Breast epithelium (tissue), 4 donors: ENCODE results near the gene MDN1. TPM values are rescaled to one million over a fixed set of nuclear protein-coding genes. Genes with fewer than 3 reads are reported as not detected.

Experiments
- DNase-seq, 2 donors: peaks; one replicate each; pipeline ENCODE4 v3.0.0-alpha.2; 2019; ENCODE audit warnings: low spot score in 2 of 2
- H3K27ac ChIP-seq, 2 donors: fragments of 200-600 bp; sonication (generic) in 1 of 2; one replicate each; pipeline ENCODE4 v1.5.1; 2016 to 2019; ENCODE audit warnings: mild to moderate bottlenecking in 1 of 2
- H3K27me3 ChIP-seq, 2 donors: fragments of 200-600 bp; sonication (generic) in 1 of 2; one replicate each; pipeline versions ENCODE4 v1.5.1 to v1.6.0; 2017 to 2019; ENCODE audit warnings: control low read depth in 1 of 2, mild to moderate bottlenecking in 1 of 2
- H3K36me3 ChIP-seq: fragments of 200-600 bp; one replicate; pipeline ENCODE4 v1.5.1; 2019
- H3K4me1 ChIP-seq, 2 donors: fragments of 200-600 bp; sonication (generic); one replicate each; pipeline ENCODE4 v1.5.1; 2016 to 2019; ENCODE audit warnings: control low read depth in 1 of 2
- H3K4me3 ChIP-seq, 3 donors: fragments of 200-600 bp; sonication (generic); 1 replicate in 2 of 3; 2 replicates in 1 of 3; pipeline ENCODE4 v1.5.1; 2016 to 2019; ENCODE audit warnings: mild to moderate bottlenecking in 3 of 3, moderate library complexity in 2 of 3
- H3K9me3 ChIP-seq, 2 donors: fragments of 200-600 bp; sonication (generic) in 1 of 2; one replicate each; pipeline ENCODE4 v1.5.1; 2016 to 2019; ENCODE audit warnings: control low read depth in 1 of 2
- CTCF ChIP-seq, 3 donors: fragments of 450-650 bp; IDR thresholded peaks; one replicate each; pipeline ENCODE4 v1.5.1; 2016 to 2017; ENCODE audit warnings: antibody characterized with exemption in 3 of 3, mild to moderate bottlenecking in 3 of 3, moderate library complexity in 3 of 3
- POLR2A ChIP-seq: fragments of 450-650 bp; IDR thresholded peaks from one replicate; pipeline ENCODE4 v1.6.1; 2016; ENCODE audit warnings: antibody characterized with exemption, mild to moderate bottlenecking, moderate library complexity
- POLR2AphosphoS5 ChIP-seq, 3 donors: sonication (generic); formaldehyde crosslinking; IDR thresholded peaks; one replicate each; pipeline ENCODE4 v1.6.1; 2017; ENCODE audit warnings: antibody characterized with exemption in 3 of 3
- intact Hi-C: fragments of 100-400 bp; cut with DNase I; formaldehyde crosslinking; loops from one replicate; pipeline ENCODE4 v1.15.1; 2023; ENCODE audit warnings: low total_unique reads
- total RNA-seq, 3 donors: library from RNA; depleted of rRNA; stranded (reverse); fragments of >200 nt; gene quantifications; one replicate each; pipeline ENCODE4 v1.1.0, GENCODE V29; 2016

MDN1 gene
- total RNA-seq, 3 donors from 2014 or later, result 24.6 to 38.8 (median 38.0) TPM

DNA sequence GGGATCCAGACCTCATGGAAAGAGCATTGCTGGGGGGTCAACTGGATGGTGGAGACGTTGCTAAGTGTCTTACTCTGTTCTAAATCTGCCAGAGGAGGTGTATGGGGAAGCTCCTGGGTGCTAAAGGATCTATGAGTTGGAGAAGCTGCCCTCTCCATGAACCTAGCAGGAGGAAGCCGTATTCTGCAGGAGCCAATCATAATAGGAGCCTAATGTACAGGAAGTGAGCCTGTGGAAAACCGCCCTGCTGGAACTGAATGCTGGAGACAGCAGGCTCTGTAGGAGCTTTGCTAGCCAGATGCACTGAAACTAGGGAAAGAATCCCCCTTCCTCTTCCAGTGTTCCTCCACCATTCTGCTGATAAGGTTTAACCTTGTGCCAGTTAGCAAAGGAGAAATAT is 20.9 kb upstream of the MDN1 start:
- H3K9me3 ChIP-seq, result no peaks in the 10 kb centered on the region
- no peaks in the 10 kb centered on the region for H3K27me3 ChIP-seq
- TF ChIP-seq POLR2A (no peak), CTCF (IDR thresholded peaks at IDR 0.05) (no peak), POLR2AphosphoS5 (IDR thresholded peaks at IDR 0.05) (no peak)
- H3K27ac ChIP-seq, result no peak overlapping the region
- no peaks in the 10 kb centered on the region for H3K4me1 ChIP-seq
- no peak for DNase-seq
- H3K4me3 ChIP-seq, result no peak overlapping the region
- H3K36me3 ChIP-seq, result no peaks in the 10 kb centered on the region
- intact Hi-C loops, result no loop called here

GRCh38 chr6:89836639-89837222 is 17.1 kb upstream of the MDN1 start:
- intact Hi-C loops, result no loop called here
- no peak overlapping the region for H3K27ac ChIP-seq
- H3K4me3 ChIP-seq, result no peak overlapping the region
- no peaks in the 10 kb centered on the region for H3K4me1 ChIP-seq
- no peak for DNase-seq
- TF ChIP-seq POLR2AphosphoS5 (IDR thresholded peaks at IDR 0.05), result no peak
- no peak for TF ChIP-seq POLR2A
- TF ChIP-seq CTCF (IDR thresholded peaks at IDR 0.05), result no peak
- H3K36me3 ChIP-seq, result no peaks in the 10 kb centered on the region
- no peaks in the 10 kb centered on the region for H3K27me3 ChIP-seq
- H3K9me3 ChIP-seq, result no peaks in the 10 kb centered on the region

DNA sequence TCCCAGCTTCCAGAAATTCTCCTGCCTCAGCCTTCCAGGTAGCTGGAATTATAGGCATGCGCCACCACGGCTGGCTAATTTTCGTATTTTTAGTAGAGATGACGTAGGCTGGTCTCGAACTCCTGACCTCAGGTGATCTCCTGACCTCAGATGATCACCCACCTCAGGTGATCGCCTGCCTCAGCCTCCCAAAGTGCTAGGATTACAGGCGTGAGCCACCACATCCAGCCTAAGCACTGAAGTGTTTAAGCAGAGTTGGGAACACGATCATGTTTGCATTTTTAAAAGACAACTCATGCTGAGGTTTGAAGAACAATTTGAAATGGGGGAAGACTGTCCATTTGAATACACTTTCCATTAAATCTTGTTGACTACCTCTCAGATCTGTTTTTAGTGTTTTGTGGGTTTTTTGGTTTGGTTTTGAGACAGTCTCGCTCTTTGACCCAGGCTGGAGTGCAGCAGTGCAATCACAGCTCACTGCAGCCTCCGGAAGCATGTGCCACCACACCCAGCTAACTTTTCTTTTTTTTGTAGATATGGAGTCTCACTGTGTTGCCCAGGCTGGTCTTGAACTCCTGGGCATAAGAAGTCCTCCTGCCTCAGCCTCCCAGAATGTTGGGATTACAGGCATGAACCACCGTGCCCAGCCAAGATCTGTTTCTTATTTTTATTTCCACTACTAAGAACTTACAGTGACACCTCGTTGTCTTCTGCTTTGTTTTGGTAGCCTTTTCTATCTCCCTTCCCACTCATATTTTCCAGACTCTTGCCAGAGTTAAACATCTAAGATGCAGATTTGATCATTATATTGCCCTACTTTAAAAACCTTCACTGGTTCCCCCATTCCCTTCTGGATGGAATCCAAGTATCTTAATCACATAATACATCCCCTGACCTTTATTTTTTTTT is 15.5 kb upstream of the MDN1 start:
- intact Hi-C loops, result no loop called here
- TF ChIP-seq POLR2AphosphoS5 (IDR thresholded peaks at IDR 0.05) (no peak), CTCF (IDR thresholded peaks at IDR 0.05) (no peak), POLR2A (no peak)
- H3K4me1 ChIP-seq, result no peaks in the 10 kb centered on the region
- no peaks in the 10 kb centered on the region for H3K27me3 ChIP-seq
- no peaks in the 10 kb centered on the region for H3K9me3 ChIP-seq
- H3K27ac ChIP-seq, result no peak overlapping the region
- no peak overlapping the region for H3K4me3 ChIP-seq
- H3K36me3 ChIP-seq, result no peaks in the 10 kb centered on the region
- DNase-seq, result no peak

DNA sequence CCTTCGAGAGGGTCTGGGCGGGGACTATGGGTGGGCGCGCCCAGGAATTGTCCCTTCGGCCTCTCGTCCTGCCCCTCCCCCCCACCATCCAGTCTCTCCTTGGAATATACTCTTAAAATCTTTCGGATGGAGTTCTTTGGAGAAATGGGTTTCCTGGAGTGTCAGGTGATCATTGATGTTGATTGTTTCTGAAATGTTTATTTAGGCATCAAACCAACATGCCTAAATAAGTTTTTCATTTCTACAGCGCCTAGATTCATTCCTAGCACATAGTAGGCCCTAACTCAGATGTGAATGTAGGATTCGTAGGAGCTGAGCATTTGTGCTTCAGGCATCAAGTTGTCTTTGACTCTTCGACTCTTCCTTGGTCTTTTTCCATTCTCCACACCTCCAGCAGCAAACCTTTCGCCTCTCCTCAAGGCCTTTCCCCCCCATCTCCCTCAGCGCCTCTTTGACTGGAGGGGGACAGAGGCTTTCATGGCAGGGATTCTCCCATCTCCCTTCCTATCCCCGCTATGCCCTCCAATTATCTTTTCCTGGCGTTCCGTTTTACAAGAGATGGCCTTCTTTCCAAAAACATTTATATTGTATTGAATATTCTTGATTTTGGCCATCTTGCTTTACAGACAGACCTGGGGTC is 10.7 kb upstream of the MDN1 start:
- Histone ChIP-seq H3K27ac (peak overlapping the region; percentile 87 to 88), H3K9me3 (no peaks in the 10 kb centered on the region), H3K4me3 (peak overlapping the region; percentile 78 to 89 (median 88)), H3K4me1 (no peaks in the 10 kb centered on the region), H3K36me3 (no peaks in the 10 kb centered on the region), H3K27me3 (no peaks in the 10 kb centered on the region)
- DNase-seq, result no peak
- no peak for TF ChIP-seq CTCF (IDR thresholded peaks at IDR 0.05)
- no peak for TF ChIP-seq POLR2A
- TF ChIP-seq POLR2AphosphoS5 (IDR thresholded peaks at IDR 0.05), result no peak
- intact Hi-C loops, result no loop called here
